ENCODE measurements around the gene SAPCD2. TPM values are rescaled to one million over a fixed set of nuclear protein-coding genes. Genes with fewer than 3 reads are reported as not detected.

SAPCD2 gene
- total and polyA plus RNA-seq, 2 of the 8 experiments (the other 6 are each of a cell fraction or from before 2014, with no cell fraction given) = 12.7 to 32.1 TPM

DNA sequence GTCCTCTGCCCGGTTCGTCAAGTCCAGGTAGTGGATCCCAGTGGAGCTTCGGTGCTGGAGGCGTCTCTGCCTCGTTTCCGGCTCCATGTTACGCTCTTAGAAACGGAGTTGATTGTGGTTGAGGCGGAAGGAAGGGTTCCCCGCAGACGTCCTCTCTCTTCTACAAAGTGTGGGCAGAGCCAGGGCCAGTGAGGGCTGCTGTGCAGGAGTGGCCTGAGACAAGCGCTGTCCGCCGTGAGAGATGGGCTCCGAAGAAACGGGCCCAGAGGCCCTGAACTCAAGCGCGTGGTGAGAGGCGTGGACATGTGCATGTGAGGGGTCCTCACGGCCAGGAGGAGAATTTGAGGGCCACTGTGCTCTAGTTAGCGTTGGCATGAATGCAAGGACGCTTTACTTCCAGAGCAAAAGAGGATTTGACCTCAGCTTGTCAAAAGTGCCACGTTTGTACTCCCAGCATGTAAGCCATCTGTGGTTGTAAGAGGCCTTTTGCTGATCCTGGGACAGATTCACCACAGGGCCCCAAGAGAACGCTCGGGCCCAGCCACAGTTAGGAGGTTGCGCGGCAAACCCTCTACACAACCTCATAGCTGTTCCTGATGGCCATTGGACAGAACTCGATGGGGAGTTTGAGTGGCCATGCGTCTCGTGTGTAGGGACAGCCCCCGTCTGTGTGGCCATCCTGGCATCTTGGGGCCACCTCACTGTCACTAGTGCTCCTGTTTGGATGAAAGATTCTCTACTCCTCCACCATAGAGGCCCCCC, 26.6 kb upstream of the SAPCD2 start:
- ChIA-PET POLR2A (ENCODE audit: partially characterized antibody) (no interaction called here), CTCF (ENCODE audit: partially characterized antibody) (interaction anchor here (0.7 to 1.3 kb wide), 6 partner anchors 9 to 92 kb away, joined by 3 to 5 read pairs (median 4); partner anchors contain the start of genes ANAPC2 and SSNA1)
- WGBS, 2 experiments (ENCODE audit: extremely low coverage in 1 of 2, insufficient coverage in 1 of 2, insufficient read length in 1 of 2, insufficient replicate concordance in 2 of 2, low coverage in 1 of 2, low lambda C conversion rate in 2 of 2, missing lambda C conversion rate in 1 of 2) = 90% methylated on average over 31 of the region's 31 CpGs; no CpG with 5 or more reads in 1 of the 2 experiments
- H2BK120ac ChIP-seq (replicated peaks; ENCODE audit: low read depth, low read length) = no peak overlapping the region
- H3K4me2 ChIP-seq (ENCODE audit: insufficient read depth in 1 of 2, low read depth in 2 of 2, low read length in 2 of 2) = no peak overlapping the region
- H3K79me2 ChIP-seq (ENCODE audit: control insufficient read depth in 1 of 2, insufficient read depth in 2 of 2, low read length in 2 of 2) = no peaks in the 10 kb centered on the region
- no peak overlapping the region for H3K23ac ChIP-seq (ENCODE audit: insufficient read length)
- no peak overlapping the region for H2AK5ac ChIP-seq (ENCODE audit: low read depth, low read length)
- no peaks in the 10 kb centered on the region for H3K79me1 ChIP-seq (ENCODE audit: low read depth, low read length)
- DNase-seq (ENCODE audit: low read depth in 1 of 2, low spot score in 2 of 2) (no peak), FAIRE-seq (no peak)
- no peak overlapping the region for H3K18ac ChIP-seq (ENCODE audit: extremely low read depth, low read length)
- H3K4me3 ChIP-seq (ENCODE audit: extremely low read depth in 1 of 4, insufficient read depth in 2 of 4, low read depth in 3 of 4, low read length in 4 of 4) = no peak overlapping the region
- H3K23me2 ChIP-seq (ENCODE audit: low read depth, low read length) = no peaks in the 10 kb centered on the region
- no peak overlapping the region for H2BK15ac ChIP-seq (ENCODE audit: low read length)
- no peaks in the 10 kb centered on the region for H4K20me1 ChIP-seq (replicated peaks in 1 of 2; ENCODE audit: control insufficient read depth in 1 of 2, insufficient read depth in 2 of 2, low read length in 2 of 2)
- no peak overlapping the region for H3K56ac ChIP-seq (replicated peaks; ENCODE audit: insufficient read length, low read depth, low read length)
- no peak overlapping the region for H3K9ac ChIP-seq (replicated peaks in 1 of 4; ENCODE audit: extremely low read depth in 1 of 4, low read depth in 3 of 4, low read length in 3 of 4)
- no peak overlapping the region for H4K5ac ChIP-seq (ENCODE audit: insufficient read length, low read depth, low read length)
- H2AFZ ChIP-seq (ENCODE audit: low read length) = no peak overlapping the region
- H2BK12ac ChIP-seq (ENCODE audit: low read depth, low read length) = no peak overlapping the region
- H3K4me1 ChIP-seq (replicated peaks in 1 of 4; ENCODE audit: control insufficient read depth in 3 of 4, insufficient read depth in 4 of 4, low read length in 3 of 4) = no peaks in the 10 kb centered on the region
- no peak overlapping the region for H4K91ac ChIP-seq (replicated peaks; ENCODE audit: insufficient read length, low read length)
- H3K27ac ChIP-seq (ENCODE audit: low read depth, low read length) = no peak overlapping the region
- H3K4ac ChIP-seq (replicated peaks; ENCODE audit: insufficient read length, low read depth, low read length) = no peak overlapping the region
- H3K27me3 ChIP-seq (replicated peaks in 1 of 4; ENCODE audit: control insufficient read depth in 3 of 4, extremely low read depth in 1 of 4, insufficient read depth in 3 of 4, low read length in 3 of 4) = no peaks in the 10 kb centered on the region
- no peak overlapping the region; the same call in 1 of the 2 replicates for H4K8ac ChIP-seq (ENCODE audit: extremely low read depth, insufficient read depth, low read length)
- H3K14ac ChIP-seq (ENCODE audit: insufficient read length) = no peak overlapping the region
- H2BK5ac ChIP-seq (ENCODE audit: low read depth, low read length) = no peak overlapping the region
- peaks cover 4 to 15% (median 12%) of the 10 kb centered on the region in 4 experiments; a peak in 7 of 8 replicates for H3K36me3 ChIP-seq (ENCODE audit: control insufficient read depth in 2 of 4, insufficient read depth in 4 of 4, low read length in 3 of 4)
- peaks cover 4 to 8% of the 10 kb centered on the region in 2 experiments; a peak in 3 of 4 replicates for H3K9me3 ChIP-seq (ENCODE audit: insufficient read depth in 2 of 2, low read depth in 1 of 2, low read length in 1 of 2)
- H2BK20ac ChIP-seq (ENCODE audit: low read length) = no peak overlapping the region
